ENCODE data around the gene WWTR1. TPM values are rescaled to one million over a fixed set of nuclear protein-coding genes. Genes with fewer than 3 reads are reported as not detected.

Gene WWTR1
- polyA plus RNA-seq, 1 donor (not counting 4 experiments of a cell fraction or from before 2014, with no cell fraction given): 77.3 TPM

DNA sequence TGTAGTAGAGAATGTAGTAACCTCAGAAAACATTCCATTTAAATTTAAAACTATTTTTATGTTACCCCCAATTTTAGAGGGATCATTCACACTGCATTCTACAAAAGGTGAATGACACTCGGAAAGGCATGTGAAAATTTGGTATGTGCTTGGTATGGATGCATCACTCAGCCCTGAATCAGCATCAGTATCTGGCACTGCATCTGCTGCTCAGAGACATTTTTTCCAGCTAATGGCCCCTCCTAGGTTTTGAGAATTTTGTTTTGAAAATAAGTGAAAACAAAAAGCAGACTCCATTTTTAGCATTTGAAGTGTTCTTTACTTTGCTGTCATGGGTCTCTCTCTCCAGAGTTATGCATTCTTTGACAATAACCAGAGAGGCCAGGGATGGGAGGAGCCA, 15.6 kb upstream of the WWTR1 start:
- H3K4me1 ChIP-seq (ENCODE audit: control insufficient read depth, extremely low read depth, insufficient read depth, low read length): peaks cover 8% of the 10 kb centered on the region
- no peak overlapping the region for H2AFZ ChIP-seq (ENCODE audit: control insufficient read depth, low read length)
- H3K4me3 ChIP-seq (ENCODE audit: control insufficient read depth in 2 of 3, extremely low read depth in 1 of 3, insufficient read depth in 2 of 3, low read depth in 1 of 3, low read length in 3 of 3): no peak overlapping the region
- H3K9me1 ChIP-seq (ENCODE audit: control insufficient read depth, extremely low read depth, insufficient read depth, low read length): no peaks in the 10 kb centered on the region
- H3K9ac ChIP-seq (ENCODE audit: control insufficient read depth, extremely low read depth, insufficient read depth, low read length): no peak overlapping the region
- H4K20me1 ChIP-seq (ENCODE audit: control insufficient read depth, extremely low read depth, insufficient read depth, low read length): no peaks in the 10 kb centered on the region
- H3K27ac ChIP-seq (ENCODE audit: control insufficient read depth, insufficient read depth, low read length): no peak overlapping the region
- no peaks in the 10 kb centered on the region for H3K36me3 ChIP-seq (ENCODE audit: control insufficient read depth in 2 of 2, extremely low read depth in 1 of 2, insufficient read depth in 2 of 2, low read length in 2 of 2)
- H3K27me3 ChIP-seq (ENCODE audit: control insufficient read depth, extremely low read depth, insufficient read depth, low read length): no peaks in the 10 kb centered on the region
- dilution Hi-C loops (cut with MboI; ENCODE audit: extremely low pct_ligation_motif_present, low sequenced_read_pairs): no loop called here
- FAIRE-seq: no peak
- TF ChIP-seq, protein P1, sequence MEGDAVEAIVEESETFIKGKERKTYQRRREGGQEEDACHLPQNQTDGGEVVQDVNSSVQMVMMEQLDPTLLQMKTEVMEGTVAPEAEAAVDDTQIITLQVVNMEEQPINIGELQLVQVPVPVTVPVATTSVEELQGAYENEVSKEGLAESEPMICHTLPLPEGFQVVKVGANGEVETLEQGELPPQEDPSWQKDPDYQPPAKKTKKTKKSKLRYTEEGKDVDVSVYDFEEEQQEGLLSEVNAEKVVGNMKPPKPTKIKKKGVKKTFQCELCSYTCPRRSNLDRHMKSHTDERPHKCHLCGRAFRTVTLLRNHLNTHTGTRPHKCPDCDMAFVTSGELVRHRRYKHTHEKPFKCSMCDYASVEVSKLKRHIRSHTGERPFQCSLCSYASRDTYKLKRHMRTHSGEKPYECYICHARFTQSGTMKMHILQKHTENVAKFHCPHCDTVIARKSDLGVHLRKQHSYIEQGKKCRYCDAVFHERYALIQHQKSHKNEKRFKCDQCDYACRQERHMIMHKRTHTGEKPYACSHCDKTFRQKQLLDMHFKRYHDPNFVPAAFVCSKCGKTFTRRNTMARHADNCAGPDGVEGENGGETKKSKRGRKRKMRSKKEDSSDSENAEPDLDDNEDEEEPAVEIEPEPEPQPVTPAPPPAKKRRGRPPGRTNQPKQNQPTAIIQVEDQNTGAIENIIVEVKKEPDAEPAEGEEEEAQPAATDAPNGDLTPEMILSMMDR (optimal IDR thresholded peaks at IDR 0.05 in 1 of 3, IDR thresholded peaks at IDR 0.05 in 1 of 3, conservative IDR thresholded peaks at IDR 0.05 in 1 of 3; ENCODE audit: extremely low read depth in 1 of 3, insufficient read depth in 2 of 3, low read length in 3 of 3): no peak
- TF ChIP-seq EZH2 (IDR thresholded peaks at IDR 0.05; ENCODE audit: low read length): no peak
- no peak for DNase-seq (ENCODE audit: low read depth, low spot score)
- H3K79me2 ChIP-seq (ENCODE audit: control insufficient read depth, insufficient read depth, low read length): no peaks in the 10 kb centered on the region
- H3K4me2 ChIP-seq (ENCODE audit: control insufficient read depth, extremely low read depth, insufficient read depth, low read depth, low read length): no peak overlapping the region
- H3K9me3 ChIP-seq (ENCODE audit: control insufficient read depth, low read depth, low read length): no peaks in the 10 kb centered on the region

GRCh38 chr3:149670742-149671492, 13.1 kb upstream of the WWTR1 start:
- no peak overlapping the region for H3K4me3 ChIP-seq (ENCODE audit: control insufficient read depth in 2 of 3, extremely low read depth in 1 of 3, insufficient read depth in 2 of 3, low read depth in 1 of 3, low read length in 3 of 3)
- H3K36me3 ChIP-seq (ENCODE audit: control insufficient read depth in 2 of 2, extremely low read depth in 1 of 2, insufficient read depth in 2 of 2, low read length in 2 of 2): no peaks in the 10 kb centered on the region
- FAIRE-seq (no peak), DNase-seq (ENCODE audit: low read depth, low spot score) (no peak)
- H3K79me2 ChIP-seq (ENCODE audit: control insufficient read depth, insufficient read depth, low read length): no peaks in the 10 kb centered on the region
- no peak overlapping the region for H2AFZ ChIP-seq (ENCODE audit: control insufficient read depth, low read length)
- TF ChIP-seq, protein P1 (optimal IDR thresholded peaks at IDR 0.05 in 1 of 3, IDR thresholded peaks at IDR 0.05 in 1 of 3, conservative IDR thresholded peaks at IDR 0.05 in 1 of 3; ENCODE audit: extremely low read depth in 1 of 3, insufficient read depth in 2 of 3, low read length in 3 of 3): no peak
- no peak for TF ChIP-seq EZH2 (IDR thresholded peaks at IDR 0.05; ENCODE audit: low read length)
- no peak overlapping the region for H3K9ac ChIP-seq (ENCODE audit: control insufficient read depth, extremely low read depth, insufficient read depth, low read length)
- H3K4me1 ChIP-seq (ENCODE audit: control insufficient read depth, extremely low read depth, insufficient read depth, low read length): peaks cover 3% of the 10 kb centered on the region
- H3K4me2 ChIP-seq (ENCODE audit: control insufficient read depth, extremely low read depth, insufficient read depth, low read depth, low read length): no peak overlapping the region
- H4K20me1 ChIP-seq (ENCODE audit: control insufficient read depth, extremely low read depth, insufficient read depth, low read length): no peaks in the 10 kb centered on the region
- no peak overlapping the region for H3K27ac ChIP-seq (ENCODE audit: control insufficient read depth, insufficient read depth, low read length)
- no peaks in the 10 kb centered on the region for H3K9me1 ChIP-seq (ENCODE audit: control insufficient read depth, extremely low read depth, insufficient read depth, low read length)
- dilution Hi-C loops (cut with MboI; ENCODE audit: extremely low pct_ligation_motif_present, low sequenced_read_pairs): no loop called here
- H3K9me3 ChIP-seq (ENCODE audit: control insufficient read depth, low read depth, low read length): no peaks in the 10 kb centered on the region
- no peaks in the 10 kb centered on the region for H3K27me3 ChIP-seq (ENCODE audit: control insufficient read depth, extremely low read depth, insufficient read depth, low read length)
